ENCODE measurements around the gene CFAP91. TPM values are rescaled to one million over a fixed set of nuclear protein-coding genes. Genes with fewer than 3 reads are reported as not detected.

Gene CFAP91
- total and polyA plus RNA-seq, 9 of the 15 experiments (the other 6 are each of a cell fraction or from before 2014, with no cell fraction given): not detected

DNA sequence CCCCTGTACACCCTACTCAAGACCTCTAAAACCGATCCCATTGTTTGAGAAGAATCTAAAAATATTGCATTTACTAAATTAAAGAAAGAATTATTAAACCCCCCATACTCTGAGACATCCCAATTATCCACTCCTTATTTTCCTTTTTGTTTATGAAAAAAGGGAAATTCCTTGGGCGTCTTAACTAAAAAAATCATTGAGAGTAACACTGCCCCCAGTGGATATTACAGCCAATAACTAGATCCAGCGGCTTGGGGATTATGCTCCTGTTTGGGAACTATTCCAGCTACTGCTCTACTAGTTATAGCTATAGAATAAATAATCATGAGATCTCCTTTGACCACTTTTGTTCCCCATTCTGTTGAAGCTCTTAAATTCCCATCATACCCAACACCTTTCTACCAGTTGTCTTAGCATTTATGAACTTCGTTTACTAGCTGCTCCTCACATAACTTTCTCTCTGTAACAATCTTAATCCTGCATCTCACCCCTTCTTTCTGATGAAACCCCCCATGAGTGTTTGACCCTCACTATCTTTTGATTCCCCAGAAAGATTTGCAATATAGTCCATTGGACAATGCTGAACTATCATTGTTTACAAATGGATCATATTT, 12.7 kb upstream of the CFAP91 start (continued):
- TF ChIP-seq, protein P1, sequence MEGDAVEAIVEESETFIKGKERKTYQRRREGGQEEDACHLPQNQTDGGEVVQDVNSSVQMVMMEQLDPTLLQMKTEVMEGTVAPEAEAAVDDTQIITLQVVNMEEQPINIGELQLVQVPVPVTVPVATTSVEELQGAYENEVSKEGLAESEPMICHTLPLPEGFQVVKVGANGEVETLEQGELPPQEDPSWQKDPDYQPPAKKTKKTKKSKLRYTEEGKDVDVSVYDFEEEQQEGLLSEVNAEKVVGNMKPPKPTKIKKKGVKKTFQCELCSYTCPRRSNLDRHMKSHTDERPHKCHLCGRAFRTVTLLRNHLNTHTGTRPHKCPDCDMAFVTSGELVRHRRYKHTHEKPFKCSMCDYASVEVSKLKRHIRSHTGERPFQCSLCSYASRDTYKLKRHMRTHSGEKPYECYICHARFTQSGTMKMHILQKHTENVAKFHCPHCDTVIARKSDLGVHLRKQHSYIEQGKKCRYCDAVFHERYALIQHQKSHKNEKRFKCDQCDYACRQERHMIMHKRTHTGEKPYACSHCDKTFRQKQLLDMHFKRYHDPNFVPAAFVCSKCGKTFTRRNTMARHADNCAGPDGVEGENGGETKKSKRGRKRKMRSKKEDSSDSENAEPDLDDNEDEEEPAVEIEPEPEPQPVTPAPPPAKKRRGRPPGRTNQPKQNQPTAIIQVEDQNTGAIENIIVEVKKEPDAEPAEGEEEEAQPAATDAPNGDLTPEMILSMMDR (IDR thresholded peaks at IDR 0.05 in 2 of 3, conservative IDR thresholded peaks at IDR 0.05 in 1 of 3; ENCODE audit: insufficient read depth in 2 of 3, low read depth in 1 of 3, low read length in 3 of 3): peak; percentile 17 to 49 (median 42); a peak in 4 of 6 replicates
- TF ChIP-seq HNRNPUL1 (IDR thresholded peaks at IDR 0.05; ENCODE audit: low read length) (no peak), ZNF384 (IDR thresholded peaks at IDR 0.05; ENCODE audit: low read depth, low read length) (0 out of 2 replicates have a peak, but pooled peaks have one; percentile 16), KLF1 (tag; IDR thresholded peaks at IDR 0.05) (no peak), RAD21 (CRISPR knock-in tag; conservative IDR thresholded peaks at IDR 0.05 in 1 of 2, IDR thresholded peaks at IDR 0.05 in 1 of 2) (peak in 1 of 2 experiments; percentile 27; a peak in 2 of 4 replicates), ZNF253 (CRISPR knock-in tag; conservative IDR thresholded peaks at IDR 0.05) (no peak), NFIC (IDR thresholded peaks at IDR 0.05) (no peak), SOX6 (IDR thresholded peaks at IDR 0.05) (no peak), PHTF2 (CRISPR knock-in tag; IDR thresholded peaks at IDR 0.05) (no peak), ZBED1 (IDR thresholded peaks at IDR 0.05) (no peak), MEIS2 (IDR thresholded peaks at IDR 0.05; ENCODE audit: partially characterized antibody) (no peak), EP300 (IDR thresholded peaks at IDR 0.05; ENCODE audit: low read length) (no peak)
- TF ChIP-seq, protein P2, sequence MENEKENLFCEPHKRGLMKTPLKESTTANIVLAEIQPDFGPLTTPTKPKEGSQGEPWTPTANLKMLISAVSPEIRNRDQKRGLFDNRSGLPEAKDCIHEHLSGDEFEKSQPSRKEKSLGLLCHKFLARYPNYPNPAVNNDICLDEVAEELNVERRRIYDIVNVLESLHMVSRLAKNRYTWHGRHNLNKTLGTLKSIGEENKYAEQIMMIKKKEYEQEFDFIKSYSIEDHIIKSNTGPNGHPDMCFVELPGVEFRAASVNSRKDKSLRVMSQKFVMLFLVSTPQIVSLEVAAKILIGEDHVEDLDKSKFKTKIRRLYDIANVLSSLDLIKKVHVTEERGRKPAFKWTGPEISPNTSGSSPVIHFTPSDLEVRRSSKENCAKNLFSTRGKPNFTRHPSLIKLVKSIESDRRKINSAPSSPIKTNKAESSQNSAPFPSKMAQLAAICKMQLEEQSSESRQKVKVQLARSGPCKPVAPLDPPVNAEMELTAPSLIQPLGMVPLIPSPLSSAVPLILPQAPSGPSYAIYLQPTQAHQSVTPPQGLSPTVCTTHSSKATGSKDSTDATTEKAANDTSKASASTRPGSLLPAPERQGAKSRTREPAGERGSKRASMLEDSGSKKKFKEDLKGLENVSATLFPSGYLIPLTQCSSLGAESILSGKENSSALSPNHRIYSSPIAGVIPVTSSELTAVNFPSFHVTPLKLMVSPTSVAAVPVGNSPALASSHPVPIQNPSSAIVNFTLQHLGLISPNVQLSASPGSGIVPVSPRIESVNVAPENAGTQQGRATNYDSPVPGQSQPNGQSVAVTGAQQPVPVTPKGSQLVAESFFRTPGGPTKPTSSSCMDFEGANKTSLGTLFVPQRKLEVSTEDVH (IDR thresholded peaks at IDR 0.05; ENCODE audit: low read depth, partially characterized antibody): no peak
- TF ChIP-seq, protein P3, sequence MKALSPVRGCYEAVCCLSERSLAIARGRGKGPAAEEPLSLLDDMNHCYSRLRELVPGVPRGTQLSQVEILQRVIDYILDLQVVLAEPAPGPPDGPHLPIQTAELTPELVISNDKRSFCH (CRISPR knock-in tag; IDR thresholded peaks at IDR 0.05): no peak
- TF ChIP-seq, protein P3 (tag; IDR thresholded peaks at IDR 0.05): no peak
- TF ChIP-seq, protein P4, sequence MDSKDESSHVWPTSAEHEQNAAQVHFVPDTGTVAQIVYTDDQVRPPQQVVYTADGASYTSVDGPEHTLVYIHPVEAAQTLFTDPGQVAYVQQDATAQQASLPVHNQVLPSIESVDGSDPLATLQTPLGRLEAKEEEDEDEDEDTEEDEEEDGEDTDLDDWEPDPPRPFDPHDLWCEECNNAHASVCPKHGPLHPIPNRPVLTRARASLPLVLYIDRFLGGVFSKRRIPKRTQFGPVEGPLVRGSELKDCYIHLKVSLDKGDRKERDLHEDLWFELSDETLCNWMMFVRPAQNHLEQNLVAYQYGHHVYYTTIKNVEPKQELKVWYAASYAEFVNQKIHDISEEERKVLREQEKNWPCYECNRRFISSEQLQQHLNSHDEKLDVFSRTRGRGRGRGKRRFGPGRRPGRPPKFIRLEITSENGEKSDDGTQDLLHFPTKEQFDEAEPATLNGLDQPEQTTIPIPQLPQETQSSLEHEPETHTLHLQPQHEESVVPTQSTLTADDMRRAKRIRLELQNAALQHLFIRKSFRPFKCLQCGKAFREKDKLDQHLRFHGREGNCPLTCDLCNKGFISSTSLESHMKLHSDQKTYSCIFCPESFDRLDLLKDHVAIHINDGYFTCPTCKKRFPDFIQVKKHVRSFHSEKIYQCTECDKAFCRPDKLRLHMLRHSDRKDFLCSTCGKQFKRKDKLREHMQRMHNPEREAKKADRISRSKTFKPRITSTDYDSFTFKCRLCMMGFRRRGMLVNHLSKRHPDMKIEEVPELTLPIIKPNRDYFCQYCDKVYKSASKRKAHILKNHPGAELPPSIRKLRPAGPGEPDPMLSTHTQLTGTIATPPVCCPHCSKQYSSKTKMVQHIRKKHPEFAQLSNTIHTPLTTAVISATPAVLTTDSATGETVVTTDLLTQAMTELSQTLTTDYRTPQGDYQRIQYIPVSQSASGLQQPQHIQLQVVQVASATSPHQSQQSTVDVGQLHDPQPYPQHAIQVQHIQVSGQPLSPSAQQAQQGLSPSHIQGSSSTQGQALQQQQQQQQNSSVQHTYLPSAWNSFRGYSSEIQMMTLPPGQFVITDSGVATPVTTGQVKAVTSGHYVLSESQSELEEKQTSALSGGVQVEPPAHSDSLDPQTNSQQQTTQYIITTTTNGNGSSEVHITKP (IDR thresholded peaks at IDR 0.05; ENCODE audit: partially characterized antibody): no peak
